Stimulated activated CD8-positive, alpha-beta memory T cell treated with anti-CD3 and anti-CD28 coated beads, Interleukin-2, amount 100 ng/mL, for 1 hour (primary cell): ENCODE data around the gene PELO.
"Not testable (repeated sequence)": the region's sequence is repeated elsewhere in the genome, so short reads cannot be mapped to it uniquely, and the experiment has no call there.

Experiments used
- DNase-seq, 2 donors: peaks; one replicate each; pipeline ENCODE4 v3.0.0-alpha.2; 2020; ENCODE audit warnings: low read depth in 2 of 2

The PELO gene, protein sequence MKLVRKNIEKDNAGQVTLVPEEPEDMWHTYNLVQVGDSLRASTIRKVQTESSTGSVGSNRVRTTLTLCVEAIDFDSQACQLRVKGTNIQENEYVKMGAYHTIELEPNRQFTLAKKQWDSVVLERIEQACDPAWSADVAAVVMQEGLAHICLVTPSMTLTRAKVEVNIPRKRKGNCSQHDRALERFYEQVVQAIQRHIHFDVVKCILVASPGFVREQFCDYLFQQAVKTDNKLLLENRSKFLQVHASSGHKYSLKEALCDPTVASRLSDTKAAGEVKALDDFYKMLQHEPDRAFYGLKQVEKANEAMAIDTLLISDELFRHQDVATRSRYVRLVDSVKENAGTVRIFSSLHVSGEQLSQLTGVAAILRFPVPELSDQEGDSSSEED

GRCh38 chr5:52787600-52788504 lies at the start of gene PELO, which contains the start of gene ITGA1:
TSS of gene PELO (plus strand) at chr5:52787916. CDS start at chr5:52800395, 12,479 bp downstream.
TSS of gene ITGA1 (plus strand) at chr5:52787916. CDS start at chr5:52788354, 438 bp downstream.
- DNase-seq = peak in 1 of 2 donors; percentile 27

GRCh38 chr5:52738095-52738506 lies 49.6 kb upstream of the PELO start:
- DNase-seq = no peak

DNA sequence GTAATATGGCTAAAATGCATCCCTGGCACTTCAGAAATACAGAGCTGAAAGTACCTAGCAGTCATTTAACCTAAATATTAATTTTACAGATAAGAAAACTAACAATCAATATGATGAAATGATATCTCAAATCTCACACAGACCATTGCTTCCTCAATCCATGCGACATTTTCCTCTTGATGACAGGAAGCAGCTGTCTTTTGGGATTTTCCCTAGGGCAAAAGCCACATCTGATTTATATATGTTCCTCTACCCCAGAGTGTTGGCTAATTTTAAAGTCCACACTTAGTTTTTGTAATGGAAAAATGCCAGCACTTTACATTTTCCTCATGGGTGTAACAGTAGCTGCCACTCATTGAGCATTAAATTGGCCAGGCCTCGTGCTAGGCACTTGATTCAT lies 47.7 kb upstream of the PELO start:
- no peak for DNase-seq

DNA sequence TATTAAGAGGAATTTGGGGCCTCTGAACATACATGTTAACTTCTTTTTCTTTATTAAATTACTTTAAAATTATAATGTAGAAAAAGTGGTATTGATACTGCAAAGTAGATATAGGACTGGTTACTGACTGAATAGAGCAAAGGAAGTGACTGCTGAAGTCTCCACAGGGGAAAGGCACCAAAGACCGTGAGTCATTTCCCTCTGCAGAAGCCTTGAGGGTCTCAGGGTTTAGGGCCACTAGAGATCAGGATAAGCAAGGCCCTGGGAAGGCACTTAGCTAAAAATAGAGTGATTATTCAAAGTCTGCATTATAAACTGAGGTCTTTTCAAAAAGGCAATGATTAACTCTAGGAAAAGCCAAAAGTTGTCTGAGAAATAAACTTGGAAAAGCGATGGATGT lies 44.7 kb upstream of the PELO start:
- DNase-seq = no peak

DNA sequence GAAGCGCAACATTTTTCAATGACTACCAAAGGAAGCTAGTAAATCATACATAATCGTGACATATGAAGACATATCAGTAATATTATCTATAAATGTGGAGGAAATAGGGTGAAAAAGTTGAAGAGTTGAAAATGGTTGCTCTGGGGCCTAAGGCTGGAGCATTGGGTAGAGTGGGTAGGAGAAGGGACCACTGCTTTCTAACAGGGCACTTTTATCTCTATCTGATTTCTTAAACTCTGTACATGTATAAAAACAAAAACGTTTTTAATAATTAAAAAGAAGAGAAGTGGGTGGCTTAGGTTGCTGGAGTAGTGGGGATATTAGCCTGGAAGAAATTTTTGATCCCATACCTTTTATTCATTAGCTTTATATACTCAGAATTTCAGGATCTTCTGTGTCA lies 44.2 kb upstream of the PELO start:
- no peak for DNase-seq

DNA sequence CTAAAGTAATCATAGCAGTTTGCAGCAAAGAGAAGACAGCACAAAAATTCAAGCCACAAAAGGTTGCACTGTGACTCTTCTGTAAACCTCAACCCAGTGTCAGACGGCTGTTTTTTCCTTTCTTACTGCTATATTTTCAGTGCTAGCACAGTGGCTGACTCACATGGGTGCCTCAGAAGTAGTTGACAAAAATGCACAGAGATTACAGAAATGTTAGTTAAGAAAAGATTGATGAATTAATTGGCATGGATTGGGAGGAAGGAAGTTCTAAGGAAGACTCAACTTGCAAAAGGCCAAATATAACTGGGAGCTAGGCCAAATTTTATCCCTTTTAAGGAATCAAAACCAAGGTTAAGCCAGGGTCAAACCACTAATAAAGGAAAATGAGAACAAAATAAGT lies 43.7 kb upstream of the PELO start:
- DNase-seq = no peak

GRCh38 chr5:52744867-52745458 lies 42.8 kb upstream of the PELO start:
- DNase-seq = not testable (repeated sequence)

DNA sequence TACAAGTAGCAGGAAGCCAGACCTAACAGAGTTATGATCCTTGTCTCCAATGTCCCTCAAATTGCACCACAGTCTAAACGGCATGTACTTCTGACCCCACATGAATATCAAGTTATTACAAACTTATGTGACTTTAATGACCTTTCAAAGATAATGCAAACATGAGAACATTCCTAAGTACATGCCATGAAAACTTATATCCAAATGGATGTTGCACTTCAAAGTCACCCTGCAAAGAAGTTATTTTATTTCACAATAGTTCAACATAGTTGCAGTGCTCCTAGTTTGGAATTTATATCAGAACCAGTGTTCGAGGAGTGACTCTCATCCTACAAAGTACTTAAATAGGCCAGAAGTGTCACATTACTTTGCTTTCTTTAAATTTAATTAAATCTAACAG lies 41.2 kb upstream of the PELO start:
- no peak for DNase-seq

DNA sequence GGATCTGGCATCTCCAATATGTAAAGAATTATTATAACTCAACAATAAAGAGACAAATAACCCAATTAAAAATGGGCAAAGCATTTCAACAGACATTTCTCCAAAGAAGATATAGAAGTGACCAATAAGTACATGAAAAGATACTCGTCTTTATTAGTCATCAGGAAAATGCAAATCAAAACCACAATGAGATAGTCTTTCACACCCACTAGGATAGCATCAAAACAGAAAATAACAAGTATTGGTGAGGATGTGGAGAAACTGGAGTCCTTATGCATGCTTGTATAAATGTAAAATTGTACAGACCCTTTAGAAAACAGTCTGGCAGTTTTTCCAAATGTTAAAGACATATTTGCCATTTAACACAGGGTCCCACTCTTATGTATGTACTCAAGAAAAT lies 39.1 kb upstream of the PELO start:
- DNase-seq = no peak

DNA sequence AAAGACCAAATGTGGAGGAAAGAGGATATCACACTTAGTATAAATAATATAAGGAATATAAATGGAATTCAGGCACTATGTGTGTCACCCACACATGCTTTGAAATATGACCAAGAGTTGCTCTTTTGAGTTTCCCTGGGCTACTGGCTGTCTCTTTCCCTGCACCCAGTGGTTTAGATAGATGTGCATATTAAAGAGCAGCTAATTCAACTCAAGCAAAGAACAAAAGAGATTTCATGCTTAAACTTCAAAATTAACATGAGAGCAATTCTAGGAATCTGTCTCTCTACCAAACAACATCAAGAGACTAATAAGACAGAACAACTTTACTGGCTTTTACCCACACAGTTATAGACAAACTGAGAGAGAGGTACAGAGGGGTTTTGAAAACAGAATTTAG lies 38.0 kb upstream of the PELO start:
- no peak for DNase-seq

DNA sequence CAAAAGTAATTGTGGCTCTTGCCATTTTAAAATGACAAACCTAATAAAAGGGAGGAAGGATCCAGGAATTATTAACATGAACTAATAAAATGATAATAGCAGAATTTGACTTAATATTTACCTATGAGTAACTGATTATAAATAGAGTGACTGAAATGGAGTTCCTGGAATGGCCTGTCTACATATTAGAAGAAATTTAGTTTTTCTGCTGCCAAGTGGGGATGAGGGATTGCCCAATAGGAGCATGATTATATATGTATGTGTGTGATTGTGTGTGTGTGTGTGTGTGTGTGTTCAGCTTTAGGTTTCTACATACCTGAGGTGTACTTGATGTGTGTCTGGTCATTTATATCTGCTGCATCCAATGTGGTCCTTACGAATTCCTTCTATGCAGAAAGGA lies 36.6 kb upstream of the PELO start:
- DNase-seq = no peak

DNA sequence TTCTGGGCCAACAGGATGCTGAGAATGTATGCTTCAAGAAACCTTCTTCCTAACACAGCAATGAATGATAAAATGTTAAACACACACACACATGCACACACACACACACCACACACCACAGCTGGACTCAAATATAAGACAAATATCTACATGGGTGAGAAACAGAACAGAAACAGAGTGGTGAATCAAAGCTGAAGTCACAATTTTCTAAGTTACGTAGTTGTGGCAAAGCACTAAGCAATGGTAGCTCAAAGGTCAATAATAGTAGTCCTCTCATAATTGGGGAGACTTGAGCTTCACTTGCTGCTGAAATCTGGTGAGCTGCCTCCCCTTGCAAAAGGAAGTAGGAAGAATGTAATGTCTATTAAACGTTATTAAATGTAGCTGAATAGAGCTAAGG lies 33.7 kb upstream of the PELO start:
- no peak for DNase-seq

- no peak for DNase-seq
Measured at GRCh38 chr5:52757527-52757926, 30.2 kb upstream of the PELO start.

- DNase-seq = no peak
Measured at GRCh38 chr5:52758014-52758413, 29.7 kb upstream of the PELO start.

DNA sequence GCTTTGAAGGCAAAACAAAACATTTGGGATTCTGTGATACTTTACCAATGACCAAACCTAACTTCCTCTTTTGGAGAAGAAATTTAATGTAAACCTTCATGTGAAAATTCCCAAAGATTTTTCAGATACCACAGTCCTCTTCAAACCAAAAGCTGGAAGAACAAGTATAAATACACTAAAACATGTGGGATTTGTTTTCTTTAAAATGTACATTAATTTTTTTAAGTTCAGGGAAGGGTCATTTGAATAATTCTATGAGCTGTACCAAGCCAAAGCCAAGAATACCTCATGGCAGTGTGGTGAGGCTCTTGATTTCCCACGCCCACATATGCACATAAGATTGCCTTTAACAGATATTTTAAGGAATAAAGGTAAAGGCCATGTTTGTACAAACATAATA lies 28.4 kb upstream of the PELO start:
- DNase-seq = no peak

DNA sequence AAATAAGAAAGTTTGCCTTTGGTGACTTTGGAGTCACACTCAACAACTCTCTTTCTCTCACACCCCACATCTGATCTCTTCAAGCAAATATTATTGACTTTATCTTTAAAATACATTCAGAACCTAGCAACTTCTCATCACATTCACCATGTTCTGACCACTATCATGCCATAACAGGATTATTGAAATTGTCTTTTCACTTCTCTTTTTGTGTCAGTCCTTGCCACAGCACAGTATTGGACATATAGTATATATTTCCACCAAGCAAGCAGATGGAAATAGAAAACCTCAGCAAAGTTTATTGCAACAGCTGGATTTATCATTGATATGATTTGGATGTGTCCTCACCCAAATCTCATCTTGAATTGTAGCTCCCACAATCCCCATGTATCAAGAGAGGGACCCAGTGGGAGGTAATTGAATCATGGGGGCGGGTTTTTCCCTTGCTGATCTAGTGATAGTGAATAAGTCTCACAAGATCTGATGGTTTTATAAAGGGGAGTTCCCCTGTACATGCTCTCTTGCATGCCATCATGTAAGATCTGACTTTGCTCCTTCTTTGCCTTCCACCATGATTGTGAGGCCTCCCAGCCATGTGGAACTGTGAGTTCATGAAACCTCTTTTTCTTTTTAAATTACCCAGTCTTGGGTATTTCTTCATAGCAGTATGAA lies 26.9 kb upstream of the PELO start:
- no peak for DNase-seq

- DNase-seq = no peak
Measured at GRCh38 chr5:52767217-52767743, 20.4 kb upstream of the PELO start.

DNA sequence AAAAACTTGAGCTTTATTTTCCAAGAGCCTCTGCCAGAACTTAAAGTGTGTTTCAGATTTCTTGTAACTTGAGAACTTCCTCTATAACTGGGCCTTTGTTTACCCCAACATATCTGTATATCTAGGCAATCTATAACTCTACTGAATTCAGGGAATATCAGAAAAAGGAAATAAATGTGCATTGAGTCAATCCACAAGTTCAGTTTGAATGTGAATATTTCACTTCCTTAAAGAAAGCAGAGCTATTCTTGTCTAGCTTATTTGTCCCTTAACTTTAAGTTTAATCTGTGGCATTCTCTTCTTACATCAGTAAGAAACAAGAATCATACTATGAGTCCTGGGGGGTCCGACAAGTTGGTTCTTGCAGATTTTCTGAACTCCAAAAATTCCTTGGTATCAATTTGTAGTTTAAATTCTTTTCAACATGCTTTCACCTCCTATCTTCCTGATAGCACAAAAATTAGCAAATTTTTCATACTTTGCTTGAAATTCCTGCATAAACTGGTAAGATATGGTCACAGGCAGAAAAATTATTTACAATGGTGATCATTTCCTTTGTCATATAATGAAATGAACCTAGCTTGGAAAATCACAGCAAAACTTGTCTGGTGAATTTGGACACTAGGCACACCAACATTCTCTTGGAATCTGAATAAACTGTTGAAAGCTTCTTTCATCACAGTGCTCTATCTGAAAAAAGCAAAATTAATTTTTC lies 19.8 kb upstream of the PELO start:
- DNase-seq = no peak

GRCh38 chr5:52769061-52769460 lies 18.7 kb upstream of the PELO start:
- no peak for DNase-seq

GRCh38 chr5:52770287-52770939 lies 17.3 kb upstream of the PELO start:
- no peak for DNase-seq
